Adrenal gland (tissue), 12 donors: ENCODE data around the gene NUMA1. TPM values are rescaled to one million over a fixed set of nuclear protein-coding genes. Genes with fewer than 3 reads are reported as not detected.
A peak's percentile ranks its signal among the peaks of the same experiment; 100 is the strongest.

Source experiments
- DNase-seq, 7 donors: peaks; one replicate each; pipeline ENCODE4 v3.0.0-alpha.2; 2019 to 2020
- H3K27ac ChIP-seq, 5 donors: fragments of 200-600 bp; sonication (generic) in 4 of 5; 1 replicate in 3 of 5; 2 replicates in 2 of 5; pipeline versions ENCODE4 v1.5.1 to v1.8.0; 2016 to 2020; ENCODE audit warnings: mild to moderate bottlenecking in 1 of 5
- H3K27me3 ChIP-seq: fragments of 200-600 bp; 2 replicates; pipeline ENCODE4 v1.8.0; 2021
- H3K36me3 ChIP-seq, 2 donors: fragments of 200-600 bp; replicated peaks in 1 of 2; 1 replicate in 1 of 2; 2 replicates in 1 of 2; pipeline versions ENCODE4 v1.5.1 to v1.8.0; 2018 to 2022
- H3K4me1 ChIP-seq, 2 donors: fragments of 200-600 bp; replicated peaks in 1 of 2; 1 replicate in 1 of 2; 2 replicates in 1 of 2; pipeline versions ENCODE4 v1.5.1 to v1.8.0; 2018 to 2021
- H3K4me3 ChIP-seq, 4 donors: fragments of 200-600 bp; sonication (generic) in 3 of 4; one replicate each; pipeline ENCODE4 v1.5.1; 2016 to 2018
- H3K9me3 ChIP-seq, 3 donors: fragments of 200-600 bp; sonication (generic) in 1 of 3; replicated peaks in 1 of 3; 1 replicate in 2 of 3; 2 replicates in 1 of 3; pipeline versions ENCODE4 v1.5.1 to v1.8.0; 2016 to 2021
- CTCF ChIP-seq, 6 experiments: fragments of 450-650 bp in 4 of 6; fragments of 200-600 bp in 2 of 6; sonication (generic) in 1 of 6; IDR thresholded peaks; 1 replicate in 5 of 6; 2 replicates in 1 of 6; pipeline versions ENCODE4 v1.5.1 to v1.8.0; 2016 to 2021; ENCODE audit warnings: antibody characterized with exemption in 6 of 6, mild to moderate bottlenecking in 2 of 6, moderate library complexity in 1 of 6
- POLR2A ChIP-seq, 2 donors: fragments of 450-650 bp; IDR thresholded peaks; one replicate each; pipeline ENCODE4 v1.6.1; 2017; ENCODE audit warnings: antibody characterized with exemption in 2 of 2, mild to moderate bottlenecking in 2 of 2, moderate library complexity in 1 of 2
- WGBS, 4 donors: extraction: QIAGEN DNeasy Blood & Tissue Kit in 2 of 4; methylation state at CpG; one replicate each; pipeline versions ENCODE4 v1.1.5 to v1.1.7; 2013 to 2017; 5-methylcytosine and 5-hydroxymethylcytosine counted together
- intact Hi-C, 2 donors: fragments of 100-400 bp; cut with DNase I; formaldehyde crosslinking; loops; one replicate each; pipeline versions ENCODE4 v1.14.1 to v1.15.0; 2022 to 2023
- polyA plus RNA-seq, 3 donors: library from polyadenylated mRNA; stranded (reverse); fragments of 200-250 nt in 2 of 3; fragments of 350-450 nt in 1 of 3; fragmentation: Illumina TruSeq in 1 of 3; extraction: RNeasy Lipid Tissue Mini Kit (QIAGEN cat#74804) in 1 of 3; gene quantifications; one replicate each; pipeline ENCODE4 v1.2.3, GENCODE V29; 2013 to 2014
- total RNA-seq, 9 donors: library from RNA; depleted of rRNA in 4 of 9; stranded (reverse); fragments of >200 nt in 4 of 9; fragments of 120-200 nt in 1 of 9; fragmentation: NEBNext Ultra II Directional in 1 of 9; extraction: Animal tissue kit (Norgen Biotek cat#: 25700) in 1 of 9; gene quantifications; one replicate each; pipeline versions ENCODE4 v1.1.0 to v1.2.4, GENCODE V29; 2013 to 2023
- donor health status: healthy with polysubstance abuse.
- donor health status: Bipolar disorder and iron deficiency.
- donor health status: DM: yes; HTN: yes; CAD: no.
- donor health status: DM: no; HTN: no; CAD: no.
- donor health status: DM: no; HTN: no; CAD: no.
- donor health status: DM: yes; HTN: yes; CAD: no.

NUMA1 gene
- total and polyA plus RNA-seq, 12 donors = 86.7 to 677 (median 274) TPM

GRCh38 chr11:71979602-71980001 is 100.7 kb downstream of the NUMA1 start:
- TF ChIP-seq POLR2A (IDR thresholded peaks at IDR 0.05) (no peak), CTCF (IDR thresholded peaks at IDR 0.05) (no peak)
- no peak overlapping the region for H3K4me3 ChIP-seq
- intact Hi-C loops = no loop called here
- peaks cover 0 to 9% of the 10 kb centered on the region in 2 donors for H3K4me1 ChIP-seq
- 86 to 91% (median 88%) methylated on average over 3 of the region's 3 CpGs for WGBS, 4 donors
- H3K27ac ChIP-seq = no peak overlapping the region
- H3K27me3 ChIP-seq = no peaks in the 10 kb centered on the region
- H3K36me3 ChIP-seq = no peaks in the 10 kb centered on the region
- DNase-seq = no peak
- H3K9me3 ChIP-seq = no peaks in the 10 kb centered on the region

GRCh38 chr11:71979094-71979493 is 101.2 kb downstream of the NUMA1 start:
- no peak overlapping the region for H3K27ac ChIP-seq
- 94 to 99% (median 96%) methylated on average over 4 of the region's 4 CpGs for WGBS, 4 donors
- TF ChIP-seq CTCF (IDR thresholded peaks at IDR 0.05) (no peak), POLR2A (IDR thresholded peaks at IDR 0.05) (no peak)
- H3K4me3 ChIP-seq = no peak overlapping the region
- no peaks in the 10 kb centered on the region for H3K9me3 ChIP-seq
- peaks cover 0 to 9% of the 10 kb centered on the region in 2 donors for H3K4me1 ChIP-seq
- H3K36me3 ChIP-seq = no peaks in the 10 kb centered on the region
- intact Hi-C loops = no loop called here
- H3K27me3 ChIP-seq = no peaks in the 10 kb centered on the region
- DNase-seq = no peak

GRCh38 chr11:71977743-71978418 is 102.5 kb downstream of the NUMA1 start:
- H3K27me3 ChIP-seq = no peaks in the 10 kb centered on the region
- 46 to 51% (median 46%) methylated on average over 7 of the region's 7 CpGs for WGBS, 4 donors
- no peak for TF ChIP-seq POLR2A (IDR thresholded peaks at IDR 0.05)
- peak; percentile 57 to 83 (median 76) for TF ChIP-seq CTCF (IDR thresholded peaks at IDR 0.05)
- no peak overlapping the region for H3K4me3 ChIP-seq
- peaks cover 0 to 9% of the 10 kb centered on the region in 2 donors for H3K4me1 ChIP-seq
- H3K9me3 ChIP-seq = no peaks in the 10 kb centered on the region
- intact Hi-C loops = no loop called here
- no peak overlapping the region for H3K27ac ChIP-seq
- no peaks in the 10 kb centered on the region for H3K36me3 ChIP-seq
- peak; percentile 47 to 89 (median 65) for DNase-seq

- no peaks in the 10 kb centered on the region for H3K36me3 ChIP-seq
- no peaks in the 10 kb centered on the region for H3K27me3 ChIP-seq
- H3K4me3 ChIP-seq = no peak overlapping the region
- TF ChIP-seq POLR2A (IDR thresholded peaks at IDR 0.05) = no peak
- no peak for TF ChIP-seq CTCF (IDR thresholded peaks at IDR 0.05)
- H3K9me3 ChIP-seq = no peaks in the 10 kb centered on the region
- no peak overlapping the region for H3K27ac ChIP-seq
- no peak for DNase-seq
- 58 to 74% (median 63%) methylated on average over 1 of the region's 1 CpG for WGBS, 4 donors
- H3K4me1 ChIP-seq = peaks cover 0 to 9% of the 10 kb centered on the region in 2 donors
- intact Hi-C loops = no loop called here
Measured at GRCh38 chr11:71977090-71977489, 103.3 kb downstream of the NUMA1 start.
